ENCODE measurements around the gene MEI1. TPM values are rescaled to one million over a fixed set of nuclear protein-coding genes. Genes with fewer than 3 reads are reported as not detected.

The MEI1 gene
- total and polyA plus RNA-seq, 9 of the 15 experiments (the other 6 are each of a cell fraction or from before 2014, with no cell fraction given): 0.08 to 0.68 (median 0.18) TPM; not detected in 2

DNA sequence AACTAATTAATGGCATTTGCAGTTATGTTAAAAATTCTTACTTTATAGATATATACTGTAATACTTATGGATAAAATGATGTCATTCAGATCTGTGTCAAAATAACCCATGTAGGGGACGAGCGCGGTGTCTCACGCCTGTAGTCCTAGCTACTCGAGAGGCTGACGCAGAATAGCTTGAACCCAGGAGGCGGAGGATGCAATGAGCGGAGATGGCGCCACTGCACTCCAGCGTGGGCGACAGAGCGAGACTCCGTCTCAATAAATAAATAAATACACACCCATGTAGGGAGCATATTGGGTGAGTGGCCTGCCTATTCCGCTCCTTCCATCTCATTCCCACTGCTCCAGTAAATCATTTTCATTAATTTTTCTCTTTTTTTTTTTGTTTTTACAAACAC, 17.7 kb upstream of the MEI1 start:
- WGBS (ENCODE audit: insufficient coverage, low coverage, missing lambda C conversion rate): 4% methylated on average over 14 of the region's 14 CpGs
- Histone ChIP-seq H3K4me1 (replicated peaks in 1 of 2; ENCODE audit: control insufficient read depth in 2 of 2, insufficient read depth in 2 of 2, low read length in 2 of 2) (peaks cover 0 to 9% of the 10 kb centered on the region in 2 experiments; a peak in 2 of 5 replicates), H3K79me2 (ENCODE audit: control insufficient read depth, insufficient read depth, low read length) (peaks cover 94% of the 10 kb centered on the region), H4K20me1 (replicated peaks; ENCODE audit: control insufficient read depth, insufficient read depth, low read length) (peaks cover 17% of the 10 kb centered on the region), H3K36me3 (ENCODE audit: control insufficient read depth, insufficient read depth, low read length) (peaks cover 45% of the 10 kb centered on the region), H3K9ac (ENCODE audit: insufficient read depth in 1 of 2, low read depth in 2 of 2, low read length in 2 of 2) (peak overlapping the region; percentile 94 to 95), H3K27ac (ENCODE audit: extremely low read depth, low read depth, low read length) (peak overlapping the region; percentile 91), H3K4me2 (ENCODE audit: insufficient read depth, low read length) (peak overlapping the region; percentile 96), H3K27me3 (ENCODE audit: control insufficient read depth in 2 of 2, insufficient read depth in 2 of 2, low read length in 2 of 2) (no peaks in the 10 kb centered on the region), H3K4me3 (peak overlapping the region; percentile 65), H3K9me1 (ENCODE audit: control insufficient read depth, insufficient read depth, low read length) (no peaks in the 10 kb centered on the region), H2AFZ (ENCODE audit: low read depth, low read length) (no peak overlapping the region), H3K9me3 (replicated peaks; ENCODE audit: control insufficient read depth, insufficient read depth, low read depth, low read length) (no peaks in the 10 kb centered on the region)
- peak in 1 of 4 experiments; percentile 45 for DNase-seq (ENCODE audit: extremely low read depth in 1 of 4, low spot score in 3 of 4)
- peak; percentile 65 for ATAC-seq
- TF ChIP-seq ETV5 (CRISPR knock-in tag; IDR thresholded peaks at IDR 0.05; ENCODE audit: low read depth) (no peak), PCBP1 (IDR thresholded peaks at IDR 0.05; ENCODE audit: low read depth, low read length, poor library complexity, severe bottlenecking) (no peak), TARDBP (IDR thresholded peaks at IDR 0.05) (no peak), CBFA2T2 (conservative IDR thresholded peaks at IDR 0.05) (no peak), NCOA6 (IDR thresholded peaks at IDR 0.05) (no peak), ZNF121 (CRISPR knock-in tag; conservative IDR thresholded peaks at IDR 0.05) (no peak), ZNF507 (tag; conservative IDR thresholded peaks at IDR 0.05) (no peak), NCOR1 (IDR thresholded peaks at IDR 0.05) (no peak), ARHGAP35 (IDR thresholded peaks at IDR 0.05; ENCODE audit: partially characterized antibody) (no peak), PHF8 (IDR thresholded peaks at IDR 0.05; ENCODE audit: borderline replicate concordance, low read length) (no peak)
- TF ChIP-seq, protein P1, sequence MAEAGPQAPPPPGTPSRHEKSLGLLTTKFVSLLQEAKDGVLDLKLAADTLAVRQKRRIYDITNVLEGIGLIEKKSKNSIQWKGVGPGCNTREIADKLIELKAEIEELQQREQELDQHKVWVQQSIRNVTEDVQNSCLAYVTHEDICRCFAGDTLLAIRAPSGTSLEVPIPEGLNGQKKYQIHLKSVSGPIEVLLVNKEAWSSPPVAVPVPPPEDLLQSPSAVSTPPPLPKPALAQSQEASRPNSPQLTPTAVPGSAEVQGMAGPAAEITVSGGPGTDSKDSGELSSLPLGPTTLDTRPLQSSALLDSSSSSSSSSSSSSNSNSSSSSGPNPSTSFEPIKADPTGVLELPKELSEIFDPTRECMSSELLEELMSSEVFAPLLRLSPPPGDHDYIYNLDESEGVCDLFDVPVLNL (CRISPR knock-in tag; IDR thresholded peaks at IDR 0.05; ENCODE audit: low read depth): no peak
- BruUV-seq (replicated peaks): no TSS peak
- intact Hi-C loops (cut with micrococcal nuclease): no loop called here
- ChIA-PET POLR2A (interaction anchor here (1.5 to 2.0 kb wide), 2 partner anchors 8 to 14 kb away, joined by 4 to 11 read pairs; no protein-coding TSS in a partner anchor), CTCF (ENCODE audit: low intra/inter-chr PET ratio) (no interaction called here)
- in situ Hi-C loops (cut with MboI): no loop called here
- no peak for FAIRE-seq

Measured in K562 (cell line).